ENCODE results near the gene ELF1. TPM values are rescaled to one million over a fixed set of nuclear protein-coding genes. Genes with fewer than 3 reads are reported as not detected.
A peak's percentile ranks its signal among the peaks of the same experiment; 100 is the strongest.

ELF1 gene
- total RNA-seq, 1 experiment from 2014 or later = 28.5 TPM

GRCh38 chr13:41008349-41008980, 10.7 kb downstream of the ELF1 start:
- no TSS peak for BruUV-seq (replicated peaks)
- no peaks in the 10 kb centered on the region for H3K27me3 ChIP-seq (ENCODE audit: control insufficient read depth, insufficient read depth, low read length)
- H3K4me3 ChIP-seq (ENCODE audit: low read depth in 2 of 2, low read length in 2 of 2) = no peak overlapping the region
- intact Hi-C loops (cut with micrococcal nuclease; ENCODE audit: unreplicated experiment) = no loop called here
- H3K4me1 ChIP-seq (ENCODE audit: control insufficient read depth, insufficient read depth, low read length) = peaks cover 41% of the 10 kb centered on the region
- no peaks in the 10 kb centered on the region for H3K36me3 ChIP-seq (ENCODE audit: control insufficient read depth, insufficient read depth, low read length)
- in situ Hi-C loops (cut with HindIII; ENCODE audit: low pct_unique_long_range_greater_than_20kb, low sequenced_read_pairs) = no loop called here
- CTCF ChIA-PET = no interaction called here
- DNase-seq (ENCODE audit: low read depth, low spot score) = no peak
- no peak for ATAC-seq
- H3K27ac ChIP-seq (ENCODE audit: low read length) = peak overlapping the region; percentile 34; the same call in 1 of the 2 replicates
- POLR2A ChIA-PET = no interaction called here
- H3K9me3 ChIP-seq (ENCODE audit: control insufficient read depth, insufficient read depth, low read depth, low read length) = no peaks in the 10 kb centered on the region
- TF ChIP-seq POLR2AphosphoS5 (IDR thresholded peaks at IDR 0.05; ENCODE audit: low read depth, low read length) (no peak), REST (IDR thresholded peaks at IDR 0.05; ENCODE audit: insufficient read depth in 1 of 2, low read depth in 2 of 2, low read length in 1 of 2) (no peak), TCF7L2 (IDR thresholded peaks at IDR 0.05; ENCODE audit: low read depth, low read length) (no peak), CTCF (IDR thresholded peaks at IDR 0.05) (no peak), SIN3A (IDR thresholded peaks at IDR 0.05; ENCODE audit: borderline replicate concordance, insufficient read depth, low read depth, low read length) (no peak)

- intact Hi-C loops (cut with micrococcal nuclease; ENCODE audit: unreplicated experiment) = no loop called here
- CTCF ChIA-PET = no interaction called here
- DNase-seq (ENCODE audit: low read depth, low spot score) = no peak
These were observed 11.4 kb downstream of the ELF1 start for GRCh38 chr13:41007744-41008128.

More at GRCh38 chr13:41007744-41008128, 11.4 kb downstream of the ELF1 start:
- no TSS peak for BruUV-seq (replicated peaks)
- no peaks in the 10 kb centered on the region for H3K9me3 ChIP-seq (ENCODE audit: control insufficient read depth, insufficient read depth, low read depth, low read length)
- H3K4me1 ChIP-seq (ENCODE audit: control insufficient read depth, insufficient read depth, low read length) = peaks cover 41% of the 10 kb centered on the region
- ATAC-seq = no peak
- H3K27me3 ChIP-seq (ENCODE audit: control insufficient read depth, insufficient read depth, low read length) = no peaks in the 10 kb centered on the region
- H3K27ac ChIP-seq (ENCODE audit: low read length) = no peak overlapping the region
- H3K4me3 ChIP-seq (ENCODE audit: low read depth in 2 of 2, low read length in 2 of 2) = no peak overlapping the region
- H3K36me3 ChIP-seq (ENCODE audit: control insufficient read depth, insufficient read depth, low read length) = no peaks in the 10 kb centered on the region
- TF ChIP-seq POLR2AphosphoS5 (IDR thresholded peaks at IDR 0.05; ENCODE audit: low read depth, low read length) (no peak), TCF7L2 (IDR thresholded peaks at IDR 0.05; ENCODE audit: low read depth, low read length) (no peak), SIN3A (IDR thresholded peaks at IDR 0.05; ENCODE audit: borderline replicate concordance, insufficient read depth, low read depth, low read length) (no peak), REST (IDR thresholded peaks at IDR 0.05; ENCODE audit: insufficient read depth in 1 of 2, low read depth in 2 of 2, low read length in 1 of 2) (no peak), CTCF (IDR thresholded peaks at IDR 0.05) (no peak)
- in situ Hi-C loops (cut with HindIII; ENCODE audit: low pct_unique_long_range_greater_than_20kb, low sequenced_read_pairs) = no loop called here
- POLR2A ChIA-PET = no interaction called here

Measured in Panc1 (cell line).